GM12891 (cell line): ENCODE data around the gene HERPUD1.

Experiments
- POLR2A ChIP-seq: IDR thresholded peaks from 2 replicates; pipeline ENCODE4 v1.6.1; 2011; ENCODE audit warnings: low read depth, low read length, control low read depth
- POLR2AphosphoS5 ChIP-seq: IDR thresholded peaks from 2 replicates; pipeline ENCODE4 v1.6.1; 2011; ENCODE audit warnings: low read depth, low read length, control low read depth
- POU2F2 ChIP-seq: IDR thresholded peaks from 2 replicates; pipeline ENCODE4 v1.6.1; 2011; ENCODE audit warnings: low read depth, mild to moderate bottlenecking, control low read depth, low read length, moderate library complexity
- TAF1 ChIP-seq: IDR thresholded peaks from 2 replicates; pipeline ENCODE4 v1.6.1; 2011; ENCODE audit warnings: low read depth, low read length, control low read depth

- TF ChIP-seq POLR2A (no peak), POLR2AphosphoS5 (no peak), POU2F2 (no peak), TAF1 (no peak)
Measured at GRCh38 chr16:56894331-56894917, 37.5 kb upstream of the HERPUD1 start.
